ENCODE results near the gene CXCR5.

- TF ChIP-seq EZH2 (IDR thresholded peaks at IDR 0.05; ENCODE audit: low read length) (no peak), CTCF (optimal IDR thresholded peaks at IDR 0.05 in 1 of 3, IDR thresholded peaks at IDR 0.05 in 1 of 3, conservative IDR thresholded peaks at IDR 0.05 in 1 of 3; ENCODE audit: extremely low read depth in 1 of 3, insufficient read depth in 2 of 3, low read length in 3 of 3) (no peak)
Observed at GRCh38 chr11:118853678-118854077, 30.0 kb upstream of the CXCR5 start.

All from keratinocyte (primary cell).